ENCODE results near the gene GMDS. TPM values are rescaled to one million over a fixed set of nuclear protein-coding genes. Genes with fewer than 3 reads are reported as not detected.

GMDS gene
- total RNA-seq, 4 donors from 2014 or later, result 8.7 to 23.1 (median 18.4) TPM

GRCh38 chr6:2270054-2270453, 24.6 kb upstream of the GMDS start:
- H3K4me3 ChIP-seq (ENCODE audit: low read depth, poor library complexity, severe bottlenecking), result no peak overlapping the region
- TF ChIP-seq POLR2A (IDR thresholded peaks at IDR 0.05), result no peak
- TF ChIP-seq, protein P1, sequence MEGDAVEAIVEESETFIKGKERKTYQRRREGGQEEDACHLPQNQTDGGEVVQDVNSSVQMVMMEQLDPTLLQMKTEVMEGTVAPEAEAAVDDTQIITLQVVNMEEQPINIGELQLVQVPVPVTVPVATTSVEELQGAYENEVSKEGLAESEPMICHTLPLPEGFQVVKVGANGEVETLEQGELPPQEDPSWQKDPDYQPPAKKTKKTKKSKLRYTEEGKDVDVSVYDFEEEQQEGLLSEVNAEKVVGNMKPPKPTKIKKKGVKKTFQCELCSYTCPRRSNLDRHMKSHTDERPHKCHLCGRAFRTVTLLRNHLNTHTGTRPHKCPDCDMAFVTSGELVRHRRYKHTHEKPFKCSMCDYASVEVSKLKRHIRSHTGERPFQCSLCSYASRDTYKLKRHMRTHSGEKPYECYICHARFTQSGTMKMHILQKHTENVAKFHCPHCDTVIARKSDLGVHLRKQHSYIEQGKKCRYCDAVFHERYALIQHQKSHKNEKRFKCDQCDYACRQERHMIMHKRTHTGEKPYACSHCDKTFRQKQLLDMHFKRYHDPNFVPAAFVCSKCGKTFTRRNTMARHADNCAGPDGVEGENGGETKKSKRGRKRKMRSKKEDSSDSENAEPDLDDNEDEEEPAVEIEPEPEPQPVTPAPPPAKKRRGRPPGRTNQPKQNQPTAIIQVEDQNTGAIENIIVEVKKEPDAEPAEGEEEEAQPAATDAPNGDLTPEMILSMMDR (IDR thresholded peaks at IDR 0.05), result no peak
- WGBS, 2 donors, result 96 to 97% methylated on average over 3 of the region's 3 CpGs
- intact Hi-C loops (cut with DNase I; ENCODE audit: low total_unique reads), result no loop called here
- DNase-seq (ENCODE audit: low spot score in 2 of 2), result no peak

DNA sequence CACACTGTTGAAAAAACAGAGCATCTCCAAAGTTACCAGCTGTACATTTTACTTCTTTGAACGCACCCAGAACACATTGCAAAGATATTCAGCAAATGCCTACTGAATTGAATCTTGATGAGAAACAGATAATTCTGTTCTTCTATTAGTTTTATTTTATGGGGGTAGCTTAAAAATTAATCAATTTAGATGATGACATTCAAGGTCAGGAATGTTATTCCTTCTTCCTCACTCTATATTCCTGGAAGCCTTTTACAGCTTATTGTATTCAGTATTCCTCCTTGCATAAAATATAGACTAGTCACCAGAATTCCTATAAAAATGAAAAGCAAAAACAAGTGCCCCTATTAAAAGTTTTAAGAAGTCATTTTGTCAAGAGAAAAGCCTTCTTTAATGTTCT, 21.4 kb upstream of the GMDS start:
- intact Hi-C loops (cut with DNase I; ENCODE audit: low total_unique reads), result no loop called here
- no peak for DNase-seq (ENCODE audit: low spot score in 2 of 2)
- H3K4me3 ChIP-seq (ENCODE audit: low read depth, poor library complexity, severe bottlenecking), result no peak overlapping the region
- TF ChIP-seq POLR2A (IDR thresholded peaks at IDR 0.05), result no peak
- TF ChIP-seq, protein P1 (IDR thresholded peaks at IDR 0.05), result no peak
- 91% methylated on average over 1 of the region's 1 CpG for WGBS, 2 donors

DNA sequence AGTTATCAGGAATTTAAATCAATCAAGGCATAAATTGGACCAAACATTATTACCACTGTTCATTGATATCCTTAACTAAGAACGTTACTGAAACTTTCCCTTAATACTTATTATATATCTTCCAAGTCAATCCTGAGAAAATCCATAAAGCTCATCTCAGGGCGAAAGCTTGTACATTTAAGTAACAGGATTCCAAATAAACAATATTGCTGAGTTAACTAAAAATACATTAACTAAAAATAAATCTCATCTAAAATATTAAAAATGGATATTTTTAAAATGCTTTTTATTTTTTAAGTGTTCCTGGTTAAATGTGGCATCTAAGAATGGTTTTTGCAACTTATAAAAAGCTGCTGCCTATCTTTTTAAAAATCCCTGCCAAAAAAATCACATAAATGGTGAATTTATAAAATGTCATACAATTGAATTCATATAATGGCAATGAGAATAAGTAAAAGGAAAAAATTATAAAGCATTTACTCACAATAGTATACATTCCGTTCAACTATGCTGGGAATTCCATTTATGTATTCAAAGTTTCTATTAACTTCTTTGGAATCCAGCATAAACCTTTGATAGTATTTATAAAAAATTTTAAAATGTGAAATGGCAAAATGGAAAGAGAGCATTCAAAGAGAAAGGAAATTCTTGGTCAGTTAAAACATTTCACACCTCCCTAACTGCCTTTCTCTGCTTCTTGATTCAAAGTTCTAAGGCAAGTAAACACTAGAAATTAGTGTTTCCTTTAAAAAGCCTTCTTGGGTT, 20.8 kb upstream of the GMDS start:
- TF ChIP-seq, protein P1 (IDR thresholded peaks at IDR 0.05), result no peak
- no peak for TF ChIP-seq POLR2A (IDR thresholded peaks at IDR 0.05)
- intact Hi-C loops (cut with DNase I; ENCODE audit: low total_unique reads), result no loop called here
- no peak for DNase-seq (ENCODE audit: low spot score in 2 of 2)
- no peak overlapping the region for H3K4me3 ChIP-seq (ENCODE audit: low read depth, poor library complexity, severe bottlenecking)
- 64 to 77% methylated on average over 3 of the region's 3 CpGs for WGBS, 2 donors

DNA sequence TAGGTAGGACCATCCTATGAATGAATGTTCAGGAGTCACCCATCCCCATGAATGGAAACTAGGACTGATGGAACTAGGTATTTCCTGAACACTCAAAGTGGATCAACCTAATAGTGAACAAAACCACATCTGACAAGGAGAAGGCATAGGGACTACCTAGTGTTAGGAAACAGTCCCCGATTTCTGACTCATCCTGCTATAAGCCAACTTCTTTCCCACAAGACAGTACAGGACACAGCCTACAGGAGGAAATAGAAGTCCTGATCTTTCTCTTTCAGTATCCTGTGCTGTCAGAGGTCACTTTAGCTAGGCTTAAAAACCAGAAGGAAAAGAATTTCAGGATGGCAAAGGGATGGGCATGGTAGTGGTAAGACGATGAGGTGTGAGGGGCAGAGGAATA, 19.5 kb upstream of the GMDS start:
- H3K4me3 ChIP-seq (ENCODE audit: low read depth, poor library complexity, severe bottlenecking), result no peak overlapping the region
- TF ChIP-seq POLR2A (IDR thresholded peaks at IDR 0.05), result no peak
- TF ChIP-seq, protein P1 (IDR thresholded peaks at IDR 0.05), result no peak
- no peak for DNase-seq (ENCODE audit: low spot score in 2 of 2)
- intact Hi-C loops (cut with DNase I; ENCODE audit: low total_unique reads), result no loop called here
- 95 to 97% methylated on average over 2 of the region's 2 CpGs for WGBS, 2 donors

- no peak overlapping the region for H3K4me3 ChIP-seq (ENCODE audit: low read depth, poor library complexity, severe bottlenecking)
- no peak for DNase-seq (ENCODE audit: low spot score in 2 of 2)
- TF ChIP-seq POLR2A (IDR thresholded peaks at IDR 0.05), result no peak
- TF ChIP-seq, protein P1 (IDR thresholded peaks at IDR 0.05), result no peak
- intact Hi-C loops (cut with DNase I; ENCODE audit: low total_unique reads), result no loop called here
- 87 to 93% methylated on average over 1 of the region's 1 CpG for WGBS, 2 donors
Measured at GRCh38 chr6:2263896-2264295, 18.5 kb upstream of the GMDS start.

DNA sequence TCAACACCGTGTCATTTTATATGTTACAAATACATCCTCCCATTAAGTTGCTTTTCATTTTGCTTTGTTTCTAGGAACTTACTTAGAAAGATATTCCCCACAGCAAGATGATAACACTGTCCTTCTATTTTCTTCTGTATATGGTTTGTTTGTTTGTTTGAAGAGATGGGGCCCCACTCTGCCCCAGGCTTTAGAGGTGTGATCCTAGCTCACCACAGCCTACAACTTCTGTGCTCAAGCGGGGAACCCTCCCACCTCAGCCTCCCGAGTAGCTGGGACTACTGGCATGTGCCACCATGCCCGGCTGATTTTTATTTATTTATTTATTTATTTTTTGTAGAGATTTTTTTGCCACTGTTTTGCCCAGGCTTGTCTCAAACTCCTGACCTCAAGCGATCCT, 14.2 kb upstream of the GMDS start:
- TF ChIP-seq POLR2A (IDR thresholded peaks at IDR 0.05), result no peak
- TF ChIP-seq, protein P1 (IDR thresholded peaks at IDR 0.05), result no peak
- DNase-seq (ENCODE audit: low spot score in 2 of 2), result no peak
- intact Hi-C loops (cut with DNase I; ENCODE audit: low total_unique reads), result no loop called here
- no peak overlapping the region for H3K4me3 ChIP-seq (ENCODE audit: low read depth, poor library complexity, severe bottlenecking)
- 86 to 89% methylated on average over 5 of the region's 5 CpGs for WGBS, 2 donors
